ENCODE measurements around the gene SPACA7. TPM values are rescaled to one million over a fixed set of nuclear protein-coding genes. Genes with fewer than 3 reads are reported as not detected.

Gene SPACA7
- not detected in 5 replicates for total RNA-seq (2022; extraction: Qiagen RNA extraction)

GRCh38 chr13:112376050-112376681 lies at the start of gene SPACA7:
Gene SPACA7 (plus strand): TSS chr13:112376355. CDS start chr13:112376386, 31 bp downstream.

Other genes with a start within 250 kb of the SPACA7 start
- gene TUBGCP3, start 211.8 kb downstream of the SPACA7 start, total RNA-seq (2022; extraction: Qiagen RNA extraction) = 15.6 to 17.5 TPM (median 16.2 TPM) in 5 replicates

All from A549 treated with AZD2906 at 1 μM for 4 hours (cell line).